Esophagus mucosa (tissue), 1 donor: ENCODE data around the gene SH3BP5. TPM values are rescaled to one million over a fixed set of nuclear protein-coding genes. Genes with fewer than 3 reads are reported as not detected.

Experiments
- total RNA-seq: library from RNA; stranded (reverse); gene quantifications from one replicate; pipeline ENCODE4 v1.2.4, GENCODE V29; 2023
- donor health status: DM: yes; HTN: yes; CAD: no.

The SH3BP5 gene
- total RNA-seq, 1 donor from 2014 or later, result 9.3 TPM

Other genes starting within 250 kb of the SH3BP5 start
- gene RBSN, start 233.4 kb downstream of the SH3BP5 start, total RNA-seq, result 10.1 TPM
- gene CAPN7, start 126.3 kb downstream of the SH3BP5 start, total RNA-seq, result 21.5 TPM
- 10.8 TPM for gene METTL6, start 95.0 kb upstream of the SH3BP5 start, total RNA-seq
- gene EAF1, start 95.0 kb upstream of the SH3BP5 start, total RNA-seq, result 13.3 TPM
- gene COLQ, start 189.1 kb upstream of the SH3BP5 start, total RNA-seq, result 0.40 TPM